GM18907 (cell line): Measurements from ENCODE around the gene GDI2.
"Not testable (repeated sequence)": the region's sequence is repeated elsewhere in the genome, so short reads cannot be mapped to it uniquely, and the experiment has no call there.

ENCODE experiments used
- ATAC-seq: cut with Tn5 transposase; IDR thresholded peaks from one replicate; pipeline ENCODE4 v1.9.1; 2021; ENCODE audit warnings: mild to moderate bottlenecking, moderate library complexity; ENCODE audit not compliant: unreplicated experiment

Gene GDI2

DNA sequence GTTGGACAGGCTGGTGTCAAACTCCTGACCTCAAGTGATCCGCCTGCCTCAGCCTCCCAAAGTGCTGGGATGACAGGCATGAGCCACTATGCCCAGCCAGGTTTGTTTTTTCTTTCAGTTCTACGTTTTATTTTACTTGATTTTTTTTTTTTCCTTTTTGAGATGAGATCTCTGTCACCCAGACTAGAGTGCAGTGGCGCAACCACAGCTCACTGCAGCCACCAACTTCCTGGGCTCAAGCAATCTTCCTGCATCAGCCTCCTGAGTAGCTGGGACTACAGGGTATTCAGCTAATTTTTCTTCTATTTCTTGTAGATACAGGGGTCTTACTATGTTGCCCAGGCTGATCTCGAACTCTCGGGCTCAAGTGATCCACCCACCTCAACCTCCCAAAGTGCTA lies 24.3 kb downstream of the GDI2 start:
- no peak for ATAC-seq

GRCh38 chr10:5783300-5783699 lies 29.9 kb downstream of the GDI2 start:
- ATAC-seq: no peak

DNA sequence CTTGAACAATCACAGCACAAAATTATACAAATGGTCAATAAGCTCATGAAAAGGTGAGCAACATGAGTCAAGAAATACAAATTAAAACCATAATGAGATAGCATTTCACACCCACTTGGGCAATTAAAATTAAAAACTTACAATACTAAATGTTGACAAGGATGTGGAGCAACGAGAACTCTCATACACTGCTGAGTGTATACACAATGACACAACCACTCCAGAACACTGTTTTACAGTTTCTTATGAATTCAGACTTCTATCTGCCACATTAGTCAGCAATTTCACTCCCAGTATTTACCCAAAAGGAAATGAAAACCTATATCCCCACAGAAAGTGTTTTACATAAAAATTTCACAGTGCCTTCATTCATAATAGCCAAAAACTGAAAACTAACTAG lies 31.1 kb downstream of the GDI2 start:
- ATAC-seq: no peak

DNA sequence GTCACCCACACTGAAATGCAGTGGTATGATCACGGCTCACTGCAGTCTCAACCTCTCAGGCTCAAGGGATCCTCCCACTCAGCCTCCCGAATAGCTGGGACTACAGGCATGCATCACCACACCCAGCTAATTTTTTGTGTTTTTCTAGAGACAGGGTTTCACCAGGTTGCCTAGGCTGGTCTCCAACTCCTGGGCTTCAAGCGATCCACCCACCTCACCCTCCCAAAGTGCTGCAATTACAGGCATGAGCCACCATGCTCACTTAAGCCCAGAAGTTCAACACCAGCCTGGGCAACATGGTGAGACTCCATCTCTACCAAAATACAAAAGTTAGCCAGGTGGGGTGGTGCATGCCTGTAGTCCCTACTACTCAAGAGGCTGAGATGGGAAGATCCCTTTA lies 33.5 kb downstream of the GDI2 start:
- no peak for ATAC-seq

GRCh38 chr10:5777758-5778157 lies 35.5 kb downstream of the GDI2 start:
- ATAC-seq: not testable (repeated sequence)

- ATAC-seq: no peak
Measured at GRCh38 chr10:5776881-5777197, 36.4 kb downstream of the GDI2 start.

- ATAC-seq: no peak
Measured at GRCh38 chr10:5776136-5776880, 36.9 kb downstream of the GDI2 start.

- no peak for ATAC-seq
Measured at GRCh38 chr10:5775685-5776084, 37.5 kb downstream of the GDI2 start.

GRCh38 chr10:5774987-5775620 lies 38.1 kb downstream of the GDI2 start:
- no peak for ATAC-seq

GRCh38 chr10:5766189-5766588 lies 47.0 kb downstream of the GDI2 start:
- no peak for ATAC-seq

DNA sequence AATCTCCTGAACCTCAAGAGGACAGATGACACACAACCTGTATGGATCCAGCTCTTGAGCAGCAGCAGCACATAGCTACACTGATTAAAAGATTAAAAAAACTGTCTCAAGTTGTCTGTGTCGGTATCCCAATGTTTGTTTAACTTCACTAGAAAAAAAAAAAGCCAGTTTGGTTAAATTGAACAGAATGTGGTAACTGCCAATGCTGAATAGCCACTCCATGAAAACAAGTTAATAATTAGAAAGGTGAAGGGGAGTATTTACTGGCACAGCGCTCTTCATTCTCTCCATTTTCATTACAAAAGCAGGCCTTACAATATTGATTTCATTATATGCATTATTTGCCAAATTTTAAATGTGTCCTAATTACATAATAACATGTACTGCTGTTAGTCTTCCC lies 47.6 kb downstream of the GDI2 start:
- ATAC-seq: no peak

- ATAC-seq: no peak
Measured at GRCh38 chr10:5764422-5765297, 48.6 kb downstream of the GDI2 start.

DNA sequence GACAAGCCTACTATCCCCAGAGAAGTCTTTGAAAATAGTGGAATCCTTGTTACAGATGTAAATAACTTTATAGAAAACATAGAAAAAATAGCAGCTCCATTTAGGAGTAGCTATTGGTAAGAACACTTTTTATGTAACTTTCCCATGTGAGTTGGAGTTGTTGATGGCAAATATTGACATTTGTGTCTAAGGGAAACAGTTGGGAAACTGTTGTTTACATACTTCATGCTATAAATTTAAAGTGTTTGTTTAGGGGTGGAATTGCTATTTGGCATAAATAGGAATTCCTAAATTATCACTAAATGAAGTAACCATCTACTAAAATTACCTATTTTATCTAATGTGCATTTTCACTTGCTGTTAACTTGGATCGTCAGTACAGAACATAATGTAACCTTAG lies 50.7 kb downstream of the GDI2 start:
- no peak for ATAC-seq

GRCh38 chr10:5761220-5761619 lies 52.0 kb downstream of the GDI2 start:
- ATAC-seq: no peak

DNA sequence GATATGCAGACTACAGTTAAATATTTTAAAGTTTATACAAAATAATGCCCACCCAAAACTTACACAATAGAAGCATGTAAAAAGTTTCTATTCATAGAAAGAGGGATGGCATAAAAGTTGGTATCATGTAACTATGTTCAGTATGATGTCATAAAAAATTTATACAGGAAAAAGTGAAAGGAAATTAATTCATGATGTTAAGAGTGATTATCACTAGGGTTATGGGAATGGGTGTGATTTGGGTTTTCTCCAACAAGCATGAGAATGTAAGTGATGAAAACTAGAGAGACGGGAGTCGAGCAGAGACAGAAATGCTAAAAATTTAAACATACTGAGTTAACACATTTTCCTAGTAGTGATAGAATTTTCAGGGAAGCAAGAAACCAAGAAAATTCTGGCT lies 52.7 kb downstream of the GDI2 start:
- ATAC-seq: no peak

DNA sequence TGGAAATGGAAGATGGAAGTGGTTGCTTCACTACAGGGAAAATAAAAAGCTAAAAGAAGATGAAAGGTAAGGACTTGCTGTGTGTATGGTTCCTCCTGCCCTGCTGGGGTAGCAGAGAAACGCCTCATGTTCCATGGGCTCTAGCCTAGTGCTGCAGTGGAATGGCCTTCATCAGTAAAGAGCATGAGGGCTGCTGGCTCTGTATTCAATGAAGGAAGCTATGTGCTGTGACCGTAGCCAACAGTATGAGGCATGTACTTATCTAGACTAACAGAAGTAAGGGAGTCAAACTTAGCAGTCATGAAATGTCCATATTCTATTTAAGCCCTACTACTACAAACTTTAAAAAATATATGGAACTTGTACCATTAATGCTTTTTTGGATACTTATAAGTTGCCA lies 54.3 kb downstream of the GDI2 start:
- no peak for ATAC-seq

DNA sequence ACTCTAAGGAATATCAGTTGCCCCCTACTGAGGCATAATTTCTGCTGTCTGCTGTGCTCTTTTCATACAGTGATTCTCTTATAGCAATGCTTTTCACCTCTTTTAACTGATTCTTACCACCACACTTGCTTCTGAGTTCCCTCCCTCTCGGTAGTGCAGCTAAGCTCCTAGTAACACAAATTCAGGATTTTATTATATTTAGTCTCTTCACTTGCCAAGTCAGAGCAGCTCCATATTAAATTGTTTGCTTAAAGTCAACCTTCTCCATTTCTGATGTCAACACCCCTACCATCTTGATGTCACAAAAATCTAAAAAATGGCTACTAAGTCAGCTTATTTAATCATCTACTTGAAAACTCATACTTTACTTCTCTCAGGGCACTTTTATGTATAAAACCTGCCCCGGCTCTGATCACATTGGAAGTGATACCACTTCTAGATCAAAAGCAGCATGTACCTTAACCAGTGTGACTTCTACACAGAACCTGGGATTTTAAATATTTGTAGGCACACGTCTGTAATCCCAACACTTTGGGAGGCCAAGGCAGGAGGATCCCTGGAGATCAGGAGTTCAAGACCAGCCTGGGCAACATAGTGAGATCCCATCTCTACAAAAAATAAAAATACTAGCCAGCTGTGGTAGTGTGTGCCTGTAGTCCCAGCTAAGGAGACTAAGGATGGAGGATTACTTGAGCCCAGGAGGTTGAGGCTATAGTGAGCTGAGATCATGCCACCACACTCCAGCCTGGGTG lies 55.3 kb downstream of the GDI2 start:
- ATAC-seq: no peak

GRCh38 chr10:5752301-5752871 lies 60.8 kb downstream of the GDI2 start:
- no peak for ATAC-seq

GRCh38 chr10:5751601-5752253 lies 61.5 kb downstream of the GDI2 start:
- ATAC-seq: no peak

GRCh38 chr10:5748394-5748803 lies 64.8 kb downstream of the GDI2 start:
- ATAC-seq: no peak
